ENCODE data around the gene GRIK3. TPM values are rescaled to one million over a fixed set of nuclear protein-coding genes. Genes with fewer than 3 reads are reported as not detected.

The GRIK3 gene
- total RNA-seq, 1 donor from 2014 or later, result 0.27 TPM

DNA sequence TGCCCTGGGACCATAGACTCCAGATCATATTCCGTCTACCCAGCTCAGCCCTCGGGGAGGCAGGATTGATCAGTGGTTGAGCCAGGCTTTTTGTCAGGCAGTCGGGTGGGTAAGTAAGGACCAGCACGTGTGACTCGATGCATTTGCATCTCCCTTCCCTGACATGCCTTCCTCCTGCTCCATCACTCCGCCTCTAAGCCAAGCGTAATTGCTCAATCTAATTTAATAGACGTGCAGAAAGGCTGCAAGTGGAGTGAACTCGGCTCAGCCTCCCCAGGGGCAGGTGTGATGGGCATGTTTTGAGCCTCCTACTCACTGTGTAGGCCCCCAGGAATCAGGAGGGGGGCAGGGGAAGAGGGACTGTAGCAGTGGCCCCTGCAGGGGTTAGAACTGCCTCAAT, 34.6 kb upstream of the GRIK3 start:
- no peaks in the 10 kb centered on the region for H3K36me3 ChIP-seq
- intact Hi-C loops (cut with DNase I), result no loop called here
- H3K4me1 ChIP-seq, result peaks cover 4% of the 10 kb centered on the region
- TF ChIP-seq, protein P1, sequence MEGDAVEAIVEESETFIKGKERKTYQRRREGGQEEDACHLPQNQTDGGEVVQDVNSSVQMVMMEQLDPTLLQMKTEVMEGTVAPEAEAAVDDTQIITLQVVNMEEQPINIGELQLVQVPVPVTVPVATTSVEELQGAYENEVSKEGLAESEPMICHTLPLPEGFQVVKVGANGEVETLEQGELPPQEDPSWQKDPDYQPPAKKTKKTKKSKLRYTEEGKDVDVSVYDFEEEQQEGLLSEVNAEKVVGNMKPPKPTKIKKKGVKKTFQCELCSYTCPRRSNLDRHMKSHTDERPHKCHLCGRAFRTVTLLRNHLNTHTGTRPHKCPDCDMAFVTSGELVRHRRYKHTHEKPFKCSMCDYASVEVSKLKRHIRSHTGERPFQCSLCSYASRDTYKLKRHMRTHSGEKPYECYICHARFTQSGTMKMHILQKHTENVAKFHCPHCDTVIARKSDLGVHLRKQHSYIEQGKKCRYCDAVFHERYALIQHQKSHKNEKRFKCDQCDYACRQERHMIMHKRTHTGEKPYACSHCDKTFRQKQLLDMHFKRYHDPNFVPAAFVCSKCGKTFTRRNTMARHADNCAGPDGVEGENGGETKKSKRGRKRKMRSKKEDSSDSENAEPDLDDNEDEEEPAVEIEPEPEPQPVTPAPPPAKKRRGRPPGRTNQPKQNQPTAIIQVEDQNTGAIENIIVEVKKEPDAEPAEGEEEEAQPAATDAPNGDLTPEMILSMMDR (IDR thresholded peaks at IDR 0.05), result no peak
- H3K27me3 ChIP-seq (ENCODE audit: low read depth), result peaks cover 15% of the 10 kb centered on the region
- DNase-seq (no peak), ATAC-seq (no peak)
- H3K4me3 ChIP-seq, result no peak overlapping the region
- H3K27ac ChIP-seq, result no peak overlapping the region
- no peaks in the 10 kb centered on the region for H3K9me3 ChIP-seq

DNA sequence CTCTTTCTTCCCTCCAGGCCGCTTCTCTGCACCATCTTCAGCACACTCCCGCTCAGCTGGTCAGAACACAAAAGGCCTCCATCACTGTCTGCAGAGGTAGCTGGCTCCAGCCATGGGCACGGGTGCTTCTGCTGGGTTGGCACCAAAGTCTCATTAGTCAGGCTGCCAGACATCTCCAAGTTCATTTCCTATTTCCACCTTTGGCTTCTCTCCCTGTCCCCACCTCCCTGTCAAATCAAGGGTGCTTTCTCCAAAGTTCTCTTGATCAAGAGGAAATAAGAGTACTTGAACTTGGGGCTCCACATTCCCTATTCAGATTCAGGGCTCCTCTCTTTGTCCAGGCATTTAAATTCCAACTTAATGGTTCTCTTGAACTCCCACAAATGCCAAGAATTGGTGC, 33.9 kb upstream of the GRIK3 start:
- H3K4me1 ChIP-seq, result peaks cover 4% of the 10 kb centered on the region
- no peak overlapping the region for H3K27ac ChIP-seq
- no peak overlapping the region for H3K4me3 ChIP-seq
- DNase-seq, result no peak
- no peaks in the 10 kb centered on the region for H3K9me3 ChIP-seq
- H3K27me3 ChIP-seq (ENCODE audit: low read depth), result peaks cover 15% of the 10 kb centered on the region
- no peaks in the 10 kb centered on the region for H3K36me3 ChIP-seq
- intact Hi-C loops (cut with DNase I), result no loop called here
- peak; percentile 44 to 45 for ATAC-seq
- TF ChIP-seq, protein P1 (IDR thresholded peaks at IDR 0.05), result no peak

DNA sequence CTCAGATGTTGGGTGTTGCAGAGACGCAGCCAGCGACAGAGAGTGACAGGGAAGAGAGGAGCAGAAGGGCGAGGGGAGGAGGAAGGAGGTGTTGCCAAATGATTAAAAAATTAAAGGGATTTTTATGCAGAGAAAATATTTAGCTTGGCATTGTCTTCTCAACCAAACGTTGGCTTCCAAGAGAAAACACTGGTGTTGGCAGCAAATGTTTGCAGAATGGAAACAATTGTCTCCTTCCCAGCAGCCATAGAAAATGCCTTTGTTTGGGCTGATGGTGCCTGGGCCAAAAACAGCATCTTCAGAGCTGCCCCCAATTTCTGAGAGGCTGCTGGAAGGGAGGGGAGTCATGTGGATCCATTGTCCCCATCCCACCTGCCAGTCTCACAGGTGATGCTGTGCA, 29.7 kb upstream of the GRIK3 start:
- intact Hi-C loops (cut with DNase I), result no loop called here
- H3K9me3 ChIP-seq, result no peaks in the 10 kb centered on the region
- ATAC-seq, result no peak
- no peak overlapping the region for H3K4me3 ChIP-seq
- TF ChIP-seq, protein P1 (IDR thresholded peaks at IDR 0.05), result no peak
- peaks cover 12% of the 10 kb centered on the region for H3K27me3 ChIP-seq (ENCODE audit: low read depth)
- H3K4me1 ChIP-seq, result peaks cover 3% of the 10 kb centered on the region
- no peak overlapping the region for H3K27ac ChIP-seq
- no peaks in the 10 kb centered on the region for H3K36me3 ChIP-seq
- no peak for DNase-seq

DNA sequence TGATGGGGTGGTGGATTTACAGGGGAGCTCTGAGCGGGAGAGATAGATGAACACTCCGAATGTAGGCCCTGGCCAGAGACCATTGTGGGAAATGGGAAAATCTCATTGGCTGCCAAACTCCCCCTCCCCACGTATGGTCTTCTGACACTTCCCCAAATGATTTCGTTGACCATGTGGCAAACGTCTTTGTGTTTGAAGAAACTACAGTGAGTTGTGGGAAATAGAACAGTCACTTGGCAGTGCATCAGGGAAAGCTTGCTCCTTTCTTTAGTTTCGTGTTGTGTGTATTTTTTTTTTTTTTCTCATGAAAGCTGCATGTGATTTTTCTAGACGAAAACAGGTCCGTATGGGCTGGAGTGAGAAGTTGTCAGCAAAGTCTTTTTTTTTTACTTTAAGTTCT, 25.0 kb upstream of the GRIK3 start:
- no peaks in the 10 kb centered on the region for H3K4me1 ChIP-seq
- TF ChIP-seq, protein P1 (IDR thresholded peaks at IDR 0.05), result no peak
- peaks cover 3% of the 10 kb centered on the region for H3K27me3 ChIP-seq (ENCODE audit: low read depth)
- no peak overlapping the region for H3K27ac ChIP-seq
- H3K9me3 ChIP-seq, result no peaks in the 10 kb centered on the region
- no peak for ATAC-seq
- no peaks in the 10 kb centered on the region for H3K36me3 ChIP-seq
- H3K4me3 ChIP-seq, result no peak overlapping the region
- DNase-seq, result no peak
- intact Hi-C loops (cut with DNase I), result no loop called here

DNA sequence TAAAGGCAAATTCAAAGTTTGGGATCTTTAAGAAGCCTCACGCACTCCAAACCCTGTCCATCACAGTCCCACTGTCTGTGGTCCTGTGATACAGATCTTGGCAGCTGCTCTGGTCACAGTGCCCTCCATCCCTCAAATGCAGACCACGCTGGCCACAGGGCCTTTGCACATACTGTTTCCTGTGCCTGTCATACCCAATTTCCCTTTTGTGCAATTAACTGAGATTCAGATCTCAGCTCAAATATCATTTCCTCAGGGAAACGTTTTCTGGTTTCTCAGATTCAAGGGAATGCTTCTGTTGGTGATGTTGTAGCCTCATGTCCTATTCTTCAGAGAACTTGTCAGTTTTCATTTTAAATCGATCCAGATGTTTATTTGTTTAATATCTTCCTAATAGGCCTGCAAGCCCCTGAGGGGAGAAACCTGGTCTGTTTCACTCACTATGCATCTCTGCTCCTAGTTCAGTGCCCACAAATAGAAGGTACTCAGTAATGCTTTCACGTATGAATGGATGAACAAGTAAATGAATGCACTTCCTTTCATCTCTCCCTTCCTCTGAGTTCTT, 24.2 kb upstream of the GRIK3 start:
- H3K4me3 ChIP-seq, result no peak overlapping the region
- no peak overlapping the region for H3K27ac ChIP-seq
- no peaks in the 10 kb centered on the region for H3K36me3 ChIP-seq
- DNase-seq (no peak), ATAC-seq (no peak)
- intact Hi-C loops (cut with DNase I), result no loop called here
- TF ChIP-seq, protein P1 (IDR thresholded peaks at IDR 0.05), result no peak
- H3K27me3 ChIP-seq (ENCODE audit: low read depth), result peaks cover 3% of the 10 kb centered on the region
- no peaks in the 10 kb centered on the region for H3K4me1 ChIP-seq
- no peaks in the 10 kb centered on the region for H3K9me3 ChIP-seq

Measured in lower lobe of right lung (tissue), 2 donors.